HepG2 (cell line): Measurements from ENCODE around the gene MCM6. TPM values are rescaled to one million over a fixed set of nuclear protein-coding genes. Genes with fewer than 3 reads are reported as not detected.

Experiments used
- ATAC-seq: fragments of 200-7000 bp; cut with Tn5 transposase; 3 replicates; pipeline ENCODE4 v1.9.1; 2020; ENCODE audit warnings: mild to moderate bottlenecking, moderate library complexity
- BruUV-seq: library from RNA; stranded (reverse); fragments of 400-500 nt; replicated peaks from 2 replicates; lab custom pipeline; 2021; lab: Mats Ljungman, UMichigan
- CTCF ChIA-PET: fragments of 300-600 bp; formaldehyde crosslinking; extraction: SDS; loops from one replicate; lab custom pipeline; 2021; ENCODE audit warnings: low total read pairs, inconsistent platforms, low intra/inter-chr PET ratio; lab: Yijun Ruan, JAX
- POLR2A ChIA-PET: fragments of 350-600 bp; sonication (Branson Sonifier 250); formaldehyde crosslinking; loops from one replicate; lab custom pipeline; 2020; ENCODE audit warnings: antibody characterized with exemption, inconsistent platforms; lab: Yijun Ruan, JAX
- DNase-seq: peaks from one replicate; pipeline ENCODE4 v3.0.0-alpha.2; 2015; ENCODE audit warnings: low spot score
- FAIRE-seq: peaks from 3 replicates; lab custom pipeline; 2011; peaks lifted over from hg19 to GRCh38; lab: Jason Lieb, UNC
- H2AFZ ChIP-seq: one replicate; pipeline ENCODE4 v1.6.1; 2011; ENCODE audit warnings: low read length, inconsistent platforms
- H3K27ac ChIP-seq: fragments of 300-600 bp; 3 replicates; pipeline ENCODE4 v1.8.0; 2011; ENCODE audit warnings: mixed run types, mild to moderate bottlenecking, mixed read lengths, low read length, inconsistent platforms; ENCODE audit not compliant: insufficient read depth; ENCODE audit errors: extremely low read length
- H3K27me3 ChIP-seq, 2 experiments: fragments of 200-600 bp in 1 of 2; 2 replicates in 1 of 2; 3 replicates in 1 of 2; pipeline versions ENCODE4 v1.6.0 to v1.8.0; 2011; ENCODE audit warnings: low read length in 2 of 2, mild to moderate bottlenecking in 2 of 2, moderate library complexity in 2 of 2, inconsistent platforms in 1 of 2; ENCODE audit not compliant: insufficient read depth in 2 of 2, control insufficient read depth in 1 of 2
- H3K36me3 ChIP-seq, 2 experiments: fragments of 200-600 bp in 1 of 2; replicated peaks in 1 of 2; 2 replicates in 1 of 2; 3 replicates in 1 of 2; pipeline versions ENCODE4 v1.5.1 to v1.8.0; 2011; ENCODE audit warnings: low read length in 2 of 2, inconsistent platforms in 1 of 2; ENCODE audit not compliant: insufficient read depth in 2 of 2, control insufficient read depth in 1 of 2
- H3K4me1 ChIP-seq: 2 replicates; pipeline ENCODE4 v1.5.1; 2012; ENCODE audit warnings: low read length, inconsistent platforms; ENCODE audit not compliant: insufficient read depth
- H3K4me2 ChIP-seq: 2 replicates; pipeline ENCODE4 v1.6.0; 2011; ENCODE audit warnings: low read depth, low read length, inconsistent platforms
- H3K4me3 ChIP-seq, 3 experiments: fragments of 200-600 bp in 1 of 3; sonication (generic), shearing (Covaris generic) in 1 of 3; replicated peaks in 1 of 3; 2 replicates each; pipeline ENCODE4 v1.5.1; 2011 to 2016; ENCODE audit warnings: low read length in 3 of 3, inconsistent platforms in 2 of 3, low read depth in 2 of 3, mild to moderate bottlenecking in 2 of 3, control low read depth in 1 of 3, mixed read lengths in 1 of 3; ENCODE audit not compliant: insufficient read depth in 1 of 3
- H3K79me2 ChIP-seq: one replicate; pipeline ENCODE4 v1.6.1; 2011; ENCODE audit warnings: low read length, inconsistent platforms; ENCODE audit not compliant: insufficient read depth
- H3K9ac ChIP-seq: 2 replicates; pipeline ENCODE4 v1.6.0; 2011; ENCODE audit warnings: mild to moderate bottlenecking, low read depth, low read length, inconsistent platforms; ENCODE audit not compliant: insufficient read depth
- H3K9me3 ChIP-seq: 2 replicates; pipeline ENCODE4 v1.5.1; 2012; ENCODE audit warnings: mild to moderate bottlenecking, low read length
- H4K20me1 ChIP-seq: 2 replicates; pipeline ENCODE4 v1.6.0; 2011; ENCODE audit warnings: inconsistent platforms, mild to moderate bottlenecking, low read length, moderate library complexity; ENCODE audit not compliant: insufficient read depth
- IRF9 ChIP-seq: sonication (generic); formaldehyde crosslinking; IDR thresholded peaks from 2 replicates; pipeline ENCODE4 v1.8.0; 2022; ENCODE audit warnings: missing genetic modification reagents, mild to moderate bottlenecking, borderline replicate concordance
- KDM1A ChIP-seq: IDR thresholded peaks from 2 replicates; pipeline ENCODE4 v1.6.1; 2016; ENCODE audit warnings: missing compliant biosample characterization
- RERE ChIP-seq: IDR thresholded peaks from 2 replicates; pipeline ENCODE4 v1.6.1; 2016; ENCODE audit warnings: low read depth, missing genetic modification reagents, missing compliant biosample characterization
- RFXANK ChIP-seq: IDR thresholded peaks from 2 replicates; pipeline ENCODE4 v1.6.1; 2016
- ZNF235 ChIP-seq: sonication (generic); formaldehyde crosslinking; IDR thresholded peaks from 2 replicates; pipeline ENCODE4 v1.8.1; 2023; ENCODE audit warnings: mild to moderate bottlenecking, missing genetic modification reagents, borderline replicate concordance
- ZNF333 ChIP-seq: sonication (generic); formaldehyde crosslinking; IDR thresholded peaks from 2 replicates; pipeline ENCODE4 v1.4.0; 2020; ENCODE audit warnings: mild to moderate bottlenecking, missing genetic modification reagents, borderline replicate concordance
- ZNF484 ChIP-seq: sonication (generic); formaldehyde crosslinking; IDR thresholded peaks from 2 replicates; pipeline ENCODE4 v1.5.1; 2020; ENCODE audit warnings: mild to moderate bottlenecking, low read depth, missing genetic modification reagents, borderline replicate concordance
- WGBS: methylation state at CpG from one replicate; pipeline ENCODE4 v1.1.6; 2017; ENCODE audit warnings: low lambda C conversion rate; 5-methylcytosine and 5-hydroxymethylcytosine counted together
- in situ Hi-C: cut with HindIII; loops from 2 replicates; pipeline ENCODE4 v1.10.0; 2017; ENCODE audit warnings: low pct_unique_long_range_greater_than_20kb; ENCODE audit not compliant: extremely low pct_ligation_motif_present
- intact Hi-C: fragments of 100-400 bp; cut with micrococcal nuclease; formaldehyde crosslinking; loops from one replicate; pipeline ENCODE4 v1.10.0; 2022; ENCODE audit not compliant: unreplicated experiment
- polyA plus RNA-seq, 8 experiments: library from polyadenylated mRNA; depleted of rRNA in 3 of 8; stranded (reverse) in 7 of 8; unstranded in 1 of 8; fragments of >200 nt; fragmentation: Illumina TruSeq in 4 of 8; extraction: Trizol in 4 of 8; gene quantifications; 2 replicates each; pipeline versions ENCODE4 v1.2.1 to v1.2.3, GENCODE V29; 2011 to 2016; ENCODE audit warnings: low read depth in 4 of 8, missing spikeins in 1 of 8, mixed read lengths in 1 of 8; ENCODE audit not compliant: insufficient read depth in 1 of 8
- total RNA-seq, 5 experiments: library from RNA; depleted of rRNA; stranded (reverse); fragments of >200 nt; fragmentation: Illumina TruSeq; extraction: Trizol; gene quantifications; 2 replicates each; pipeline ENCODE4 v1.2.3, GENCODE V29; 2016; ENCODE audit warnings: low read depth in 1 of 5
- TF ChIP-seq, protein P1 (sequence below): sonication (generic); formaldehyde crosslinking; IDR thresholded peaks from one replicate; pipeline ENCODE4 v1.5.1; 2020; ENCODE audit warnings: mild to moderate bottlenecking, missing genetic modification reagents; ENCODE audit errors: not compliant biosample characterization

The MCM6 gene
- total and polyA plus RNA-seq, 2 of the 13 experiments (the other 11 are each of a cell fraction or from before 2014, with no cell fraction given), result 9.7 to 18.7 TPM

GRCh38 chr2:135893374-135893794 is 17.1 kb upstream of the MCM6 start:
- intact Hi-C loops (no loop called here), in situ Hi-C loops (no loop called here)
- Histone ChIP-seq H3K27me3 (no peaks in the 10 kb centered on the region; a peak in 1 of 5 replicates), H3K9ac (no peak overlapping the region), H3K79me2 (no peaks in the 10 kb centered on the region), H2AFZ (no peak overlapping the region), H3K4me3 (no peak overlapping the region), H3K27ac (no peak overlapping the region), H4K20me1 (no peaks in the 10 kb centered on the region), H3K4me2 (no peak overlapping the region), H3K36me3 (no peaks in the 10 kb centered on the region), H3K9me3 (no peaks in the 10 kb centered on the region), H3K4me1 (no peaks in the 10 kb centered on the region)
- WGBS, result 53% methylated on average over 2 of the region's 2 CpGs
- no peak for ATAC-seq
- no TSS peak for BruUV-seq
- no peak for FAIRE-seq
- CTCF ChIA-PET, result no interaction called here
- POLR2A ChIA-PET, result no interaction called here
- no peak for DNase-seq
- TF ChIP-seq ZNF484 (no peak), RFXANK (CRISPR knock-in tag) (no peak), ZNF333 (CRISPR knock-in tag) (no peak), ZNF235 (no peak), KDM1A (CRISPR knock-in tag) (no peak), IRF9 (CRISPR knock-in tag) (no peak), RERE (CRISPR knock-in tag) (no peak)
- TF ChIP-seq, protein P1, sequence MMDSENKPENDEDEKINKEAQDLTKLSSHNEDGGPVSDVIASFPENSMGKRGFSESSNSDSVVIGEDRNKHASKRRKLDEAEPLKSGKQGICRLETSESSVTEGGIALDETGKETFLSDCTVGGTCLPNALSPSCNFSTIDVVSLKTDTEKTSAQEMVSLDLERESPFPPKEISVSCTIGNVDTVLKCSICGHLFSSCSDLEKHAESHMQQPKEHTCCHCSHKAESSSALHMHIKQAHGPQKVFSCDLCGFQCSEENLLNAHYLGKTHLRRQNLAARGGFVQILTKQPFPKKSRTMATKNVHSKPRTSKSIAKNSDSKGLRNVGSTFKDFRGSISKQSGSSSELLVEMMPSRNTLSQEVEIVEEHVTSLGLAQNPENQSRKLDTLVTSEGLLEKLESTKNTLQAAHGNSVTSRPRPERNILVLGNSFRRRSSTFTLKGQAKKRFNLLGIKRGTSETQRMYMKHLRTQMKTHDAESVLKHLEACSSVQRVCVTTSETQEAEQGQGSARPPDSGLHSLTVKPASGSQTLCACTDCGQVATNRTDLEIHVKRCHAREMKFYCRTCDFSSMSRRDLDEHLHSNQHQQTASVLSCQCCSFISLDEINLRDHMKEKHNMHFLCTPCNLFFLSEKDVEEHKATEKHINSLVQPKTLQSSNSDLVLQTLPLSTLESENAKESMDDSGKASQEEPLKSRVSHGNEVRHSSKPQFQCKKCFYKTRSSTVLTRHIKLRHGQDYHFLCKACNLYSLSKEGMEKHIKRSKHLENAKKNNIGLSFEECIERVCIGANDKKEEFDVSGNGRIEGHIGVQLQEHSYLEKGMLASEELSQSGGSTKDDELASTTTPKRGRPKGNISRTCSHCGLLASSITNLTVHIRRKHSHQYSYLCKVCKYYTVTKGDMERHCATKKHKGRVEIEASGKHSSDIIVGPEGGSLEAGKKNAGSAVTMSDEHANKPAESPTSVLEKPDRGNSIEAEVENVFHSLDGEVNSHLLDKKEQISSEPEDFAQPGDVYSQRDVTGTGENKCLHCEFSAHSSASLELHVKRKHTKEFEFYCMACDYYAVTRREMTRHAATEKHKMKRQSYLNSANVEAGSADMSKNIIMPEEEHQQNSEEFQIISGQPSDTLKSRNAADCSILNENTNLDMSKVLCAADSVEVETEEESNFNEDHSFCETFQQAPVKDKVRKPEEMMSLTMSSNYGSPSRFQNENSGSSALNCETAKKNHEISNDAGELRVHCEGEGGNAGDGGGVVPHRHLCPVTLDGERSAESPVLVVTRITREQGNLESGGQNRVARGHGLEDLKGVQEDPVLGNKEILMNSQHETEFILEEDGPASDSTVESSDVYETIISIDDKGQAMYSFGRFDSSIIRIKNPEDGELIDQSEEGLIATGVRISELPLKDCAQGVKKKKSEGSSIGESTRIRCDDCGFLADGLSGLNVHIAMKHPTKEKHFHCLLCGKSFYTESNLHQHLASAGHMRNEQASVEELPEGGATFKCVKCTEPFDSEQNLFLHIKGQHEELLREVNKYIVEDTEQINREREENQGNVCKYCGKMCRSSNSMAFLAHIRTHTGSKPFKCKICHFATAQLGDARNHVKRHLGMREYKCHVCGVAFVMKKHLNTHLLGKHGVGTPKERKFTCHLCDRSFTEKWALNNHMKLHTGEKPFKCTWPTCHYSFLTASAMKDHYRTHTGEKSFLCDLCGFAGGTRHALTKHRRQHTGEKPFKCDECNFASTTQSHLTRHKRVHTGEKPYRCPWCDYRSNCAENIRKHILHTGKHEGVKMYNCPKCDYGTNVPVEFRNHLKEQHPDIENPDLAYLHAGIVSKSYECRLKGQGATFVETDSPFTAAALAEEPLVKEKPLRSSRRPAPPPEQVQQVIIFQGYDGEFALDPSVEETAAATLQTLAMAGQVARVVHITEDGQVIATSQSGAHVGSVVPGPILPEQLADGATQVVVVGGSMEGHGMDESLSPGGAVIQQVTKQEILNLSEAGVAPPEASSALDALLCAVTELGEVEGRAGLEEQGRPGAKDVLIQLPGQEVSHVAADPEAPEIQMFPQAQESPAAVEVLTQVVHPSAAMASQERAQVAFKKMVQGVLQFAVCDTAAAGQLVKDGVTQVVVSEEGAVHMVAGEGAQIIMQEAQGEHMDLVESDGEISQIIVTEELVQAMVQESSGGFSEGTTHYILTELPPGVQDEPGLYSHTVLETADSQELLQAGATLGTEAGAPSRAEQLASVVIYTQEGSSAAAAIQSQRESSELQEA (CRISPR knock-in tag), result no peak
